K562 (cell line): ENCODE results near the gene CCL16. TPM values are rescaled to one million over a fixed set of nuclear protein-coding genes. Genes with fewer than 3 reads are reported as not detected.

Experiments
- ARID4B ChIP-seq: sonication (generic); formaldehyde crosslinking; IDR thresholded peaks from 2 replicates; pipeline ENCODE4 v1.8.0; 2022; ENCODE audit warnings: mild to moderate bottlenecking, missing genetic modification reagents
- CBX2 ChIP-seq: fragments of 200-600 bp; sonication (generic); IDR thresholded peaks from one replicate; pipeline ENCODE4 v1.6.1; 2012; ENCODE audit warnings: mild to moderate bottlenecking, low read length, inconsistent platforms; ENCODE audit not compliant: insufficient read depth, poor library complexity, severe bottlenecking
- GTF2B ChIP-seq: IDR thresholded peaks from 2 replicates; pipeline ENCODE4 v1.6.1; 2011; ENCODE audit not compliant: insufficient read length; ENCODE audit errors: extremely low read depth
- MTA2 ChIP-seq: fragments of 450-650 bp; IDR thresholded peaks from 2 replicates; pipeline ENCODE4 v1.6.1; 2016; ENCODE audit warnings: low read depth
- SIN3B ChIP-seq: fragments of 450-650 bp; IDR thresholded peaks from 2 replicates; pipeline ENCODE4 v1.6.1; 2017; ENCODE audit warnings: low read depth, mild to moderate bottlenecking, moderate library complexity
- SMARCB1 ChIP-seq: IDR thresholded peaks from 2 replicates; pipeline ENCODE4 v1.6.1; 2011; ENCODE audit warnings: improper control_type of control experiment, low read depth; ENCODE audit not compliant: insufficient read length
- ZBTB1 ChIP-seq: sonication (generic); formaldehyde crosslinking; IDR thresholded peaks from 2 replicates; pipeline ENCODE4 v1.8.1; 2023; ENCODE audit warnings: missing genetic modification reagents, low read depth, mild to moderate bottlenecking, borderline replicate concordance
- ZNF232 ChIP-seq: sonication (generic); formaldehyde crosslinking; IDR thresholded peaks from 2 replicates; pipeline ENCODE4 v1.8.0; 2022; ENCODE audit warnings: mild to moderate bottlenecking, missing genetic modification reagents
- polyA plus RNA-seq, 8 experiments: library from polyadenylated mRNA; depleted of rRNA in 4 of 8; stranded (reverse) in 5 of 8; unstranded in 3 of 8; fragments of >200 nt; fragmentation: Nextera tagmentation in 2 of 8; fragmentation: Illumina TruSeq in 1 of 8; extraction: Ambion mirVana in 2 of 8; extraction: Trizol in 1 of 8; gene quantifications; 2 replicates each; pipeline versions ENCODE4 v1.2.1 to v1.2.3, GENCODE V29; 2011 to 2014; ENCODE audit warnings: inconsistent platforms in 1 of 8, missing spikeins in 1 of 8
- total RNA-seq, 7 experiments: library from RNA; depleted of rRNA in 6 of 7; stranded (reverse); fragments of >200 nt in 6 of 7; fragmentation: Illumina TruSeq in 2 of 7; extraction: Trizol in 2 of 7; gene quantifications; 2 replicates each; pipeline versions ENCODE4 v1.2.1 to v1.2.3, GENCODE V29; 2011 to 2021; ENCODE audit warnings: low replicate concordance in 1 of 7
- TF ChIP-seq, protein P1 (sequence below): sonication (generic); formaldehyde crosslinking; IDR thresholded peaks from 2 replicates; pipeline ENCODE4 v1.8.0; 2022; ENCODE audit warnings: missing genetic modification reagents, mild to moderate bottlenecking, moderate library complexity, borderline replicate concordance
- TF ChIP-seq, protein P2 (sequence below): fragments of 200-600 bp; sonication (generic); IDR thresholded peaks from one replicate; pipeline ENCODE4 v1.6.1; 2012; ENCODE audit warnings: mild to moderate bottlenecking, low read depth, low read length, inconsistent platforms

The CCL16 gene
- total and polyA plus RNA-seq, 9 of the 15 experiments (the other 6 are each of a cell fraction or from before 2014, with no cell fraction given): not detected

- no peak for TF ChIP-seq SMARCB1
- TF ChIP-seq, protein P1, sequence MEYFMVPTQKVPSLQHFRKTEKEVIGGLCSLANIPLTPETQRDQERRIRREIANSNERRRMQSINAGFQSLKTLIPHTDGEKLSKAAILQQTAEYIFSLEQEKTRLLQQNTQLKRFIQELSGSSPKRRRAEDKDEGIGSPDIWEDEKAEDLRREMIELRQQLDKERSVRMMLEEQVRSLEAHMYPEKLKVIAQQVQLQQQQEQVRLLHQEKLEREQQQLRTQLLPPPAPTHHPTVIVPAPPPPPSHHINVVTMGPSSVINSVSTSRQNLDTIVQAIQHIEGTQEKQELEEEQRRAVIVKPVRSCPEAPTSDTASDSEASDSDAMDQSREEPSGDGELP (CRISPR knock-in tag): no peak
- no peak for TF ChIP-seq ARID4B (CRISPR knock-in tag)
- TF ChIP-seq ZBTB1 (CRISPR knock-in tag): no peak
- no peak for TF ChIP-seq CBX2
- TF ChIP-seq, protein P2, sequence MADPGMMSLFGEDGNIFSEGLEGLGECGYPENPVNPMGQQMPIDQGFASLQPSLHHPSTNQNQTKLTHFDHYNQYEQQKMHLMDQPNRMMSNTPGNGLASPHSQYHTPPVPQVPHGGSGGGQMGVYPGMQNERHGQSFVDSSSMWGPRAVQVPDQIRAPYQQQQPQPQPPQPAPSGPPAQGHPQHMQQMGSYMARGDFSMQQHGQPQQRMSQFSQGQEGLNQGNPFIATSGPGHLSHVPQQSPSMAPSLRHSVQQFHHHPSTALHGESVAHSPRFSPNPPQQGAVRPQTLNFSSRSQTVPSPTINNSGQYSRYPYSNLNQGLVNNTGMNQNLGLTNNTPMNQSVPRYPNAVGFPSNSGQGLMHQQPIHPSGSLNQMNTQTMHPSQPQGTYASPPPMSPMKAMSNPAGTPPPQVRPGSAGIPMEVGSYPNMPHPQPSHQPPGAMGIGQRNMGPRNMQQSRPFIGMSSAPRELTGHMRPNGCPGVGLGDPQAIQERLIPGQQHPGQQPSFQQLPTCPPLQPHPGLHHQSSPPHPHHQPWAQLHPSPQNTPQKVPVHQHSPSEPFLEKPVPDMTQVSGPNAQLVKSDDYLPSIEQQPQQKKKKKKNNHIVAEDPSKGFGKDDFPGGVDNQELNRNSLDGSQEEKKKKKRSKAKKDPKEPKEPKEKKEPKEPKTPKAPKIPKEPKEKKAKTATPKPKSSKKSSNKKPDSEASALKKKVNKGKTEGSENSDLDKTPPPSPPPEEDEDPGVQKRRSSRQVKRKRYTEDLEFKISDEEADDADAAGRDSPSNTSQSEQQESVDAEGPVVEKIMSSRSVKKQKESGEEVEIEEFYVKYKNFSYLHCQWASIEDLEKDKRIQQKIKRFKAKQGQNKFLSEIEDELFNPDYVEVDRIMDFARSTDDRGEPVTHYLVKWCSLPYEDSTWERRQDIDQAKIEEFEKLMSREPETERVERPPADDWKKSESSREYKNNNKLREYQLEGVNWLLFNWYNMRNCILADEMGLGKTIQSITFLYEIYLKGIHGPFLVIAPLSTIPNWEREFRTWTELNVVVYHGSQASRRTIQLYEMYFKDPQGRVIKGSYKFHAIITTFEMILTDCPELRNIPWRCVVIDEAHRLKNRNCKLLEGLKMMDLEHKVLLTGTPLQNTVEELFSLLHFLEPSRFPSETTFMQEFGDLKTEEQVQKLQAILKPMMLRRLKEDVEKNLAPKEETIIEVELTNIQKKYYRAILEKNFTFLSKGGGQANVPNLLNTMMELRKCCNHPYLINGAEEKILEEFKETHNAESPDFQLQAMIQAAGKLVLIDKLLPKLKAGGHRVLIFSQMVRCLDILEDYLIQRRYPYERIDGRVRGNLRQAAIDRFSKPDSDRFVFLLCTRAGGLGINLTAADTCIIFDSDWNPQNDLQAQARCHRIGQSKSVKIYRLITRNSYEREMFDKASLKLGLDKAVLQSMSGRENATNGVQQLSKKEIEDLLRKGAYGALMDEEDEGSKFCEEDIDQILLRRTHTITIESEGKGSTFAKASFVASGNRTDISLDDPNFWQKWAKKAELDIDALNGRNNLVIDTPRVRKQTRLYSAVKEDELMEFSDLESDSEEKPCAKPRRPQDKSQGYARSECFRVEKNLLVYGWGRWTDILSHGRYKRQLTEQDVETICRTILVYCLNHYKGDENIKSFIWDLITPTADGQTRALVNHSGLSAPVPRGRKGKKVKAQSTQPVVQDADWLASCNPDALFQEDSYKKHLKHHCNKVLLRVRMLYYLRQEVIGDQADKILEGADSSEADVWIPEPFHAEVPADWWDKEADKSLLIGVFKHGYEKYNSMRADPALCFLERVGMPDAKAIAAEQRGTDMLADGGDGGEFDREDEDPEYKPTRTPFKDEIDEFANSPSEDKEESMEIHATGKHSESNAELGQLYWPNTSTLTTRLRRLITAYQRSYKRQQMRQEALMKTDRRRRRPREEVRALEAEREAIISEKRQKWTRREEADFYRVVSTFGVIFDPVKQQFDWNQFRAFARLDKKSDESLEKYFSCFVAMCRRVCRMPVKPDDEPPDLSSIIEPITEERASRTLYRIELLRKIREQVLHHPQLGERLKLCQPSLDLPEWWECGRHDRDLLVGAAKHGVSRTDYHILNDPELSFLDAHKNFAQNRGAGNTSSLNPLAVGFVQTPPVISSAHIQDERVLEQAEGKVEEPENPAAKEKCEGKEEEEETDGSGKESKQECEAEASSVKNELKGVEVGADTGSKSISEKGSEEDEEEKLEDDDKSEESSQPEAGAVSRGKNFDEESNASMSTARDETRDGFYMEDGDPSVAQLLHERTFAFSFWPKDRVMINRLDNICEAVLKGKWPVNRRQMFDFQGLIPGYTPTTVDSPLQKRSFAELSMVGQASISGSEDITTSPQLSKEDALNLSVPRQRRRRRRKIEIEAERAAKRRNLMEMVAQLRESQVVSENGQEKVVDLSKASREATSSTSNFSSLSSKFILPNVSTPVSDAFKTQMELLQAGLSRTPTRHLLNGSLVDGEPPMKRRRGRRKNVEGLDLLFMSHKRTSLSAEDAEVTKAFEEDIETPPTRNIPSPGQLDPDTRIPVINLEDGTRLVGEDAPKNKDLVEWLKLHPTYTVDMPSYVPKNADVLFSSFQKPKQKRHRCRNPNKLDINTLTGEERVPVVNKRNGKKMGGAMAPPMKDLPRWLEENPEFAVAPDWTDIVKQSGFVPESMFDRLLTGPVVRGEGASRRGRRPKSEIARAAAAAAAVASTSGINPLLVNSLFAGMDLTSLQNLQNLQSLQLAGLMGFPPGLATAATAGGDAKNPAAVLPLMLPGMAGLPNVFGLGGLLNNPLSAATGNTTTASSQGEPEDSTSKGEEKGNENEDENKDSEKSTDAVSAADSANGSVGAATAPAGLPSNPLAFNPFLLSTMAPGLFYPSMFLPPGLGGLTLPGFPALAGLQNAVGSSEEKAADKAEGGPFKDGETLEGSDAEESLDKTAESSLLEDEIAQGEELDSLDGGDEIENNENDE: no peak
- no peak for TF ChIP-seq GTF2B
- TF ChIP-seq SIN3B: no peak
- TF ChIP-seq MTA2: no peak
- TF ChIP-seq ZNF232 (CRISPR knock-in tag): no peak
These were observed 34.1 kb downstream of the CCL16 start (continued) for GRCh38 chr17:35947156-35947585.
